HG03354 (cell line): ENCODE data around the gene MRPS25.
"Not testable (repeated sequence)": the region's sequence is repeated elsewhere in the genome, so short reads cannot be mapped to it uniquely, and the experiment has no call there.

Experiments used
- ATAC-seq: cut with Tn5 transposase; IDR thresholded peaks from one replicate; pipeline ENCODE4 v1.9.1; 2021; ENCODE audit warnings: mild to moderate bottlenecking; ENCODE audit not compliant: unreplicated experiment, poor library complexity, severe bottlenecking

Gene MRPS25

DNA sequence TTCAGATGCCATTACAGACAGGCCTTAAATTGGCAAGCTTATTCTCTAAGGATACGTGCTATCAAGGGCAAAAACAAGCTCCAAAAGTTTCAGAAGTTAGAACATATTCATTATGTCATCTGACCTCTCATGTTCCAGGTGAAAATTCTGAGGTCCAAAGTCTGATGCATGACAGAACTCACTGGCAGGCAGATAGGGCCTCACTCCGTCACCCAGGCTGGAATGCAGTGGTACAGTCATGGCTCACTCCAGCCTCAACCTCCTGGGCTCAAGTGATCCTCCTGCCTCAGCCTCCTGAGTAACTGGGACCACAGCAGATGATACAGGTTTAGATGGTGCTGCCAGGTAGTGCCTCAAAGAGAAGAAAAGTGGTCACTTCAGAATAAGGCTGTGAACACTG, 15.5 kb downstream of the MRPS25 start:
- ATAC-seq = no peak

DNA sequence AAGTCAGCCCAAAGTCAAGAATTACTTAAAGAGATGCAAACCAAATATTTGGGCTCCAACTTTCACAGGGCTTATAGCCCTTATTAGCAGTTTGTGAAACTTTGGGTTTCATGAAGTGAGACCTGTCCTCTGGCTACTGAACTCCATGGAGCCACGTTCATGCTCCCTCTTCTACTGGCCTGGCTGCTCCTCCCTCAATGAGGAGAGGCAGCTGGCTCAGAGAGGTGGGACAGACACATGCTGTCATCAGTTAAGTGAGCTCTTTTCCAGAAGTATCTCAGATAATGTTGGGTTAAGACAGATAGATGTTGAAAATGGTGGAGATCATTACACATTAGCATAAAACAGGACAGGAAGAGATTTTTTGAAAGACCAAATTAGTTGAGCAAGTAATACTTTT, 19.4 kb downstream of the MRPS25 start:
- ATAC-seq = no peak

DNA sequence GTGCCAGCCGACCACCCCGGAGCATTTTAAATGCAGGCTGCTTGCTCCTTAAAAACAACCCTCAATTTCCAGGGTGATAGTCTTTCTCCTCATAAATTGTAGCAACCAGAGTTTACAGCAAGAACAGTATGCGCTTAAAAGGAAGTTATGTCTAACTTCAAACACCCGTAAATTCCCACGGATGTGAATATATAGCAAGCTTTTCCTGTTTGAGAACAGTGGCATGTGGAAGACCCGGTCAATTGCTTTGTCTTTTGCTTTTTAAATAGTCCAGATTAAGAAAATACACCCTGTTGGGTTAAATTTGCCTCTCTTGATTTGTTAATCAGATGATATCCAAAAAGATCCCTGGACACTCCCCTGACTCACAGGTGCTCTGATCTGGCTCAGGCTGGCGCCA, 20.8 kb downstream of the MRPS25 start:
- no peak for ATAC-seq

DNA sequence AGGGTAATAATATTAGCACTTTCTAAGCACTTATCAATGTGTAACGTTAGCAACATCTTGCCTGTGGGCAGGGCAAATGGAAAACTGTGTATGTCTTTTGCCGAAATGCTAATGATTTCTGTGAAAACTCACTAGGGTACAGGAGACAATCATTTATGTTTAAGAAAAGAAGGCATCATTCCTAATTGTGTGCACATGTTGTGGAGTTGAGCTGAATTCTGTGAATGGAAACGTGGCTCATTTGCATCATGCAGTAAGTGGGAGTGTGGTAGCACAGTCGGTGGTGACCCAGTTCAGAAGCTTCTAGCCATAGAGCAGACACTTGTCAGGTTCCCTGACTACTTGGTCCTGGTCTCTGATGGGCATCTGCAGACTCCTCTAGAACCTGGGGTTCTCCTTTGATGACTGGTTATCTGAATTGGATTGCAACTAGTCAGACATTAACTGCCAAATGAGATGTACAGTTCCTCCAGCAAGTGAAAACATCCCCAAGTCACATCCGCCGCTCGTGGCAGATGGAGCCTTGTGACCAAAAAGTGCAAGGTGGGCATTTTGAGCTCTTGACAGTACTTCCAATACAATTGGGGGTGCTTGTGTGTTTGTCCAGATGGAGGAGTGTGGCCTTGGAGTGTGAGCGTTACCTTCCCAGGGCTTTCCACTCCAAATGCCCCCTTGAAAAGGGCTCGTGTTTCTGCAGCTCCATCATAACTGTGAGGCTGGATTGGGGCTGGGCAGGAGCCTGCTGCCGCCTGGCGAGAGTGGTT, 21.5 kb downstream of the MRPS25 start:
- ATAC-seq = no peak

DNA sequence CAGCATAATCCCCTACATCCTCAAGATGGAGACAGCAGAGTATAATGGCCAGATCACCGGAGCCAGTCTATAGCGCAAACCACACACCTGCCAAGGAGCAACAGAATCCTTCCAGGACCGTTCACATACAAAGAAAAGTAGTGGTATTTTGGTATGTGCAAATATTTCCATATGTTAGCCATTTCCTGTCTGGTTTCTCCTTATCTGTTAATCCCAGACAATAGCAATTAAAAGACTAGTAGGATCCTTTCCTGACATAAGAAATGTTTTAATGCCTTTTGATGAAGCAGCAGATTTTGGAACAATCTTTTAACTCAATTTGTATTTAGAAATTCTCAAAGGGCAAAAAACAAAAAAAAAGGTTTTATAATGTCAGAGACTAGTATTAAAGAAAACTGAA, 22.2 kb downstream of the MRPS25 start:
- no peak for ATAC-seq

DNA sequence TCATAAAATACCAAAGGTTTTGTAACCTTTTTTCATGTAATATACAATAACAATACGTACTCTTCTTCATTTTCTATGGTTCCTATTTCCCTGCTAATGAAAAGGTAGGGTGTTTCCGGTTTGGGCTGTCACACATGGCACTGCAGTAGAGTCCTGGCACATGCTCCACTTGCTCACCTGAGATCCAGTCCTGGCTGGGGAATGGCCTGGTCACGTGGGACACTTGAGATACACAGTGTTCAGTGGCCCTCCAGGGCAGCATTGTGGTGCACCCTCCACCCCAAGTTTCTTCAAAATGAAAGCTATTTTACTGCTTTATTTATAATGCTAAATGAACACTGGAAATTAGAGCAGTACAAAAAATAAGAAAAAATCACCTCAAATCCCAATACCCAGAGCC, 23.2 kb downstream of the MRPS25 start:
- ATAC-seq = no peak

DNA sequence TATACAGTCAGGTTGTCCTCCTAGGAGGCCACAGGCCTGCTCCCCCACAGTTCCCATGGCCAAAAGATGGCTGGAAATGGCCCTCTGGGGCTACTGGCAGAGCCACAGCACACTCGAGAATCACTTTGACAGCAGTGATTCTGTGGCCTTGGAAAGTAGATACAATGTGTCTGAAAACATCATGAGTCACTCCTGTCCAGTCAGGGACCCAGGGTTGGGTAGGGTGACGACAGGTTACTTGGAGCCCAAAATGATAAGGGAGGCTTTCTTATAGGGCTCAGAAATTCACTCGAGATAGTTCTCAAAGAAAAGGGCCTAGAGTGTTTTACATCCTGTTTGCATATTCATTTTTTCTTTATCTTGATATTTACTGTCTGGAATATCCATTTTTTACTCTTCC, 24.3 kb downstream of the MRPS25 start:
- ATAC-seq = no peak

DNA sequence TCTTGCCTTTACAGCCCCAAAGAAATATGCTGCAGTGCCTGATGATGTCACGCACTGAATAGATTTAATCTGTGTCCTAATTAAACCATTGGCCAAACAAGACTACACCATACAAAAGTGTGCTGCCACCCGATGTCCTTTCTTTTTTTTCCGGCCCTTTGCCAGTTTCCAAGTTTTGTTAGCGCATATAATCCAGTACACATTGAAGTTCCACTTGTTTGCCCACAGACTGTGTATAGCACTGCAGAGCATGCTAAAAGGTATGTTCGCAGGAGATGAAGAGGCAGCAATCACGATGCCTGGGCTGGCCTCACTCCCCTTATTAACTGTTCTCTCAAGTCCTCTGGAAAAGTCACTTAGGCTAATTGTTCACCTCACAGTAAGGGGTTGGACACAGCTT, 26.8 kb downstream of the MRPS25 start:
- no peak for ATAC-seq

DNA sequence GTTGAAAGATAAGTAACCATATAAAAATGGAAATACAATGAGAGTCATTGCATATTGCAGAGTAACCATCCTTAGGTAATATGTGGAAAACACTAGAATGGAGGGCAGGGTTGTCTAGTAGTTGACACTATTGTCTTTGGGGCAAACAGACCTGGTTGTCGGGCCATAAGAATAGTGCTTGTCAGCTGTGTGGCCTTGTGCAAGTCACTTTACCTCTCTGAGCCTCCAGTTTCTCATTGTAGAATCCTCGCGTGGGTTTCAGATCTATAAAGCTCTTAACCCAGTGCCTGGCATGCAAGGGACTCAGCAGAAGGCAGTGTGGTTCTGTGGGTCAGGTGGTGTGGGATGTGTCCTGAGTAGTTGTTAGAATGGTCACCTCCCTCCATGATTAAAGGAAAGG, 32.0 kb downstream of the MRPS25 start:
- ATAC-seq = no peak

DNA sequence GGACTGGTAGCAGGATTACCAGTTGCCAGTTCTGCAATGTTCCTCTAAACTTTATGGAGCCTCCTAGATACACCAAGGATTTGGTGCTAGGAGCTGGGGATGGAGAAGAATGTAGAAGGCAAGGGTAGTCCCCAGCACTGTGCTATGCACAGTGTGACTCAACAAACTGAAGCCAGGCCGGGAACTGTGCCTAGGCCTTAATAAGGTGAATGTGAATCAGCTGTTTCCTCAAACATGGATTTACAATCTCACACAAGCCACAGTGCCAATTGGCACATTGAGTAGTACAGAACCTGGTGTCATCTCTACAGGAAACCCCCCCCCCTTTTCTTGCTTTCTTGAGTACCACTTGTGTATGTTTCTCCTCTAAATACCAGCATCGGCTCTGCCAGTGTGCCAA, 32.5 kb downstream of the MRPS25 start:
- no peak for ATAC-seq

DNA sequence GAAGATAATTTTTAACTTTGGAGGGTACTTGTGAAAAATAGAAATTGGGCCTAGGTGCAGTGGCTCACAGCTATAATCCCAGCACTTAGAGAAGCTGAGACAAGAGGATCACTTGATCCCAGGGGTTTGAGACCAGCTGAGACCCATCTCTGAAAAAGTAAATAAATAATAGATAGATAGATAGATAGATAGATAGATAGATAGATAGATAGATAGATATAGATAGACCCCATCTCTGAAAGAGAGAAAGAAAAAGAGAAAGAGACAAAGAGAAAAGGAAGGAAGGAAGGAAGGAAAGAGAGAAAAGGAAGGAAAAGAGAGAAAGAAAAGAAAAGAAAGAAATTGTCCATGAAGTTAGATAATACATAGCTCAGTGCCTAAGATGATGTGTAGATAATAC, 35.5 kb downstream of the MRPS25 start:
- ATAC-seq = no peak

DNA sequence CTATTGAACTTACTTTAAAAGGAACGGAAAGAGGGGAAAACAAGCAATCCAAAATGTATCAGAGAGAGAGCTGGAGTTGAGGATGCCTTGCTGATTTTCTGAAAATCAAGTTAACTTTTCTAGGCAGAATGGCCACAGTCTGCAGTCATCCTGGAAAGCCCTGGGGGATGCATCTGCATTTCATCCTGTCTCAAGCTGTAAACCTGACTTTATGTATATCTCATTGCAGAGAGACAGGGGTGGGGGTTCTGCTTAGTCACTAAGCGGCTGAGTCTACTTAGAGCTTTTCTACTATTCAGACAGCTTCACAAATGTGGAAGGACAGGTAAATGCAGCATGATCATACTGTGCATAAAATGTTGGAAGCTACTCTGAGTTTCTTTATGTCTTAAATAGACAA, 41.4 kb downstream of the MRPS25 start:
- no peak for ATAC-seq

DNA sequence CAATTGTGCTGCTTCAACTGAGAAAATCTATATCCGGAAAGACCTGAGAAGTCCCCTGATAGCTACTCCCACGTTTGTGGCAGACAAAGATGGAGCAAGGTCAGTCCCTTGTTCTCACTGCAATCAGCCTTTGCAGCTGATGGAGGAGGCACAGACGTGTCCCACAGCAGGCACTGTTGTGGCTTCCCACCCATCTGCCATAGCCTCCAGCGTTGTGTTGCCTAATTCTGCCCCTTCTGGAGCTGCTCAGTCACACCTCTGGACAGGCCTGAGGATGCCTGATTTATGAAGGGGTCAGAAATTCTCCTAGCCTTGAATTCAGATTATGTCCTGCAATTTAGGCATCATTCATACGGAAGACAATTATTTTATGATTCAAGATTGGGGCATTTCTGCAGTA, 41.9 kb downstream of the MRPS25 start:
- ATAC-seq = no peak

DNA sequence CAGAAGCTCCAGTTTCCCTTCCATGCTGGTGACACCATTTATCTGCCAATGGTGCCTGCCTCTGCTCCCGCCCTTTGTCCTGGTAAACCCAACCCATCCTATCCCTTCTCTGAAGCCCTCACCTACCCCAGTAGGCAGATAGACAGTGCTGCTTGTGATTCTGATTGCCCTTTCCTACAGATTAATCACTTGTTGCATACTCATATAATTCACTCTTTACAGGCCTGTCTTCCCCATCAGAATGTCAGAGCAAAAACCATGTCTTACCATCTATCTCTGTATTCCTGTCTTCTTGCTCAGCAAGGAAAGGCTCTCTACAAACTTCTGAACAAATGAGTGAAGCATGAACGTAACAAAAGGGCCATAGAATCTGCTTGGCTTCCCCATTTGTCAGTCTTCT, 47.9 kb downstream of the MRPS25 start:
- ATAC-seq = no peak

DNA sequence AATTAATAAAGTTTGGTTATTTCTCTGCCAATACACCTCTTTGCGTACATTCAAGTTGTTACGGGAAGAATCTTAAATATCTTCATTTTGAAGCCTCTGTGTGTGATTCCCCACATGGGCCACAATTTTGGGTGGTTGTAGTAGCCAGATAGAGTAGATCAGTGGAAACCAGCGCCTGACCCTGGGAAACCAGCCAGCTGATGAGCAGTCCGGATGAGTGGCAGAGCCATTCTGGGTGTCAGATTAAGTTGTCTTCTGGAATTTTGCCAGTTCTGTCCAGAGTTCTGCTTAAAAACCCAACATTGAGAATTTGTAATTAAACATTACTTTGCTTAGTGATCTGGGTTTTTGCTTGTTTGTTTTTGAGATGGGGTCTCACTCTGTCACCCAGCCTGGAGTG, 49.7 kb downstream of the MRPS25 start:
- no peak for ATAC-seq

DNA sequence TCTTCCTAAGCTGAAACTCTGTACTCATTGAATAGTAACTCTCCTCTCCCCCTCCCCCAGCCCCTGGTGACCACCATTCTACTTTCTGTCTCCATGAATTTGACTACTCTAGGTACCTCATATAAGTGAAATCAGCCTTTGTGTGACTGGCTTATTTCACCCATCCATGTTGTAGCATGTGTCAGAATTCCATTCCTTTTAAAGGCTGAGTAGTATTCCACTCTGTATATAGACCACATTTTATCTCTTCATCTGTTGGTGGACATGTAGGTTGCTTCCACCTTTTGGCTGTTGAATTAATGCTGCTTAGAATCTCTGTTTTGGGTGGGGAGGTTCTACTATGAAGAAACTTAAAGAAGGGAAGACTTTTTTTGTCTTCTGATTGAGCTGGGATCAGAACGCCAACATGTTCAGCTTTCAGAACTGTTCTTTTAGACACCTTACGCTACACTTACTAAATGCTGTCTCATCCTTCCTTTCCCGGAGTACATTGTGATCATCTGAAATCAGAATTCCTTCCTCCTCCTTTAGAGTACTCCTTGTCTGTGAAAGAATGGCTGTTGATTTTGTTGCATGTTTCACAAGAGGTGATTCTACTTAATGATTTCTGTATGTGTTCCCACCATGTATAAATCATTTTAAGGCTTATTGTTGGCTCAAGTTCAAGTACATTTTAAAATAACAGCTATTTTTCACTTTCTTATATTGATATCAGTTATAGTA, 50.3 kb downstream of the MRPS25 start:
- no peak for ATAC-seq

DNA sequence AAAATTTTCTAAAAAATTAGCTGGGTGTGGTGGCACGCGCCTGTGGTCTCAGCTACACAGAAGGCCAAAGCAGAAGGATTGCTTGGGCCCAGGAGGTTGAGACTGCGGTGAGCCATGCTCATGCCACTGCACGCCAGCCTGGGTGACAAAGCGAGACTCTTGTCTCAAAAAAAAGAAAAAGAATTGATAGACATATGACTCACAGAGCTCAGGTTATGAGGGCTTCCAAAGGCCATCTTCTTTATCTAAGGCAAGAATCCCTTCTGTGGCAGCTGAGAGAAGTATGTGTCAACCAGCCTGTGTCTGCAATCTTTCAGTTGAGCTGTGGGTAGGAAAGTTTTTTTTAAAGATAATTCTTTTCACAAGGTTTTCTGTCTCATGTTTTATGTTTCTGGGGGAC, 53.9 kb downstream of the MRPS25 start:
- no peak for ATAC-seq

DNA sequence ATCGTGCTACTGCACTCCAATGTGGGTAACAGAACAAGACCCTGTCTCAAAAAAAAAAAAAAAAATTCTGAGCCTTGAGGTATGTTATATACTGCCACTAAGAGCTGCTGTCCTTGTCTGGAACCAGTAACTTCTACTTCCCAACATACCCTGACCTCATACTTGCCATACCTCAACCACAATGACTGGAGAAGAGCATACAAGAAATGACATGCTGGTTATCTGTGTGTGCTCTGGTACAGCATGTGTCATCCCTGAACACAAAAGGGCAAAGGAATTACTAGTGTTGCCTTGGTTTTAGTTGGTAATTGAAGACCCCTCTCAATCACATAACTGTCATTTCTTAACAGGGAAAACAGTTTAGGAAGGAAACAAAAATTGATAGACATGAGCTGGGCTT, 54.5 kb downstream of the MRPS25 start:
- ATAC-seq = no peak

DNA sequence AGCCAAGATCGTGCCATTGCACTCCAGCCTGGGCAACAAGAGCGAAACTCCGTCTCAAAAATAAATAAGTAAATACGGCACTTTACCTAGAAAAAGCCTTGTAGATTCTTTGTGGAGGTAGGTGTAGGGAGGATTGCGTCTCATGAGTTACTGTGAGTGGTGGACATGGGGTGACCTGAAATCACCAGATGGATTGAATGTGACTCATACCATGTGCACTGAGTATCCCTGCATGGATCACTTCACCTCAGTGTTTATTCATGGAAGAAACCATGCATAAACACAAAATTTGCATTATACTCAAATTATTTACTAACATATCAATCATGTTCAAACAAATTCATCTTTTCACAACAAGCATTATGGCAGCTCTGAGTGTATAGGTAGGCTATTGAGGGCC, 55.9 kb downstream of the MRPS25 start:
- no peak for ATAC-seq

DNA sequence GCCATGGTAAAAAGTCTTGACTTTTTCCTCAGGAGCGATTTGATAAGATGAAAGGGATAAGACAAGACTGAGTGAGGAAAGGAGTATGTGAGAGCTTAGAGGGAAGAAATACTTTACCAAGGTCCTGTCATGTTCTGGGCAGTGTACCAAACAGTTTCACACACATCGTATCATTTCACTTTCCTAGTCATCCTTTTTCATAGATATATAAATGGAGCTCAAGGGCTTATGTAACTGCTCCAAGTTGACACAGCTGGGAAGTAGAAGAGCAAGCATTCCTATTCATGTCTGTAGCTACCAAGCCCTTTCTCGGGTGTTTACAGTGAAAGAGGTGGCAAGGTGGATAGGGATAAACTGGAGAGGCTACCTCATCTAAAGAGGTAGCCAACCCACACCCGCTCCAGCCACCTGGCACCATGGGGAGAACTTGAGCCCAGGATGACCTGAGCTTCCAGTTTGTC, 57.4 kb downstream of the MRPS25 start:
- ATAC-seq = no peak

DNA sequence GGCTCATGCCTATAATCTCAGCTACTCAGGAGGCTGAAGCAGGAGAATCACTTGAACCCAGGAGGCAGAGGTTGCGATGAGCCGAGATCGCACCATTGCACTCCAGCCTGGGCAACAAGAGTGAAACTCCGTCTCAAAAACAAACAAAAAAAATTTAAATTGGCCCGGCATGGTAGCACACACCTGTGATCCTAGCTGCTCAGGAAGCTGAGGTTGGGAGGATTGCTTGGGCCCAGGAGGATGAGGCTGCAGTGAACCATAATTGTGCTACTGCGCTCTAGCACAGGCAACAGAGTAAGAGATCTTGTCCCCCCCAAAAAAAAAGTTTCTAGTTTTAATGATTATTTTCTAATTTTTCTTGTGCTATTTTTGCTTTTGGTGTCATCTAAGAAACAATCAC, 65.9 kb downstream of the MRPS25 start:
- ATAC-seq = not testable (repeated sequence)
